ENCODE results near the gene TTC1. TPM values are rescaled to one million over a fixed set of nuclear protein-coding genes. Genes with fewer than 3 reads are reported as not detected.
"Not testable (repeated sequence)": the region's sequence is repeated elsewhere in the genome, so short reads cannot be mapped to it uniquely, and the experiment has no call there.

Gene TTC1
- total RNA-seq, result 10 to 100 TPM; 60.6 to 63.1 TPM

- H3K4me1 Mint-ChIP-seq, result peaks cover 26% of the 10 kb centered on the region
- peak within 1 kb of the TSS; percentile 96 for H3K27ac Mint-ChIP-seq
- ChIA-PET POLR2A (interaction anchor here (0.7 kb wide), 2 partner anchors 409 to 509 kb away, joined by 4 to 8 read pairs; no protein-coding TSS in a partner anchor), CTCF (interaction anchor here (0.8 to 2.0 kb wide), 8 partner anchors 11 to 599 kb away, joined by 3 to 20 read pairs (median 4); no protein-coding TSS in a partner anchor)
- peak within 1 kb of the TSS; percentile 92 for H3K4me3 Mint-ChIP-seq
- ATAC-seq (peak; percentile 98), DNase-seq (peak; percentile 95)
- H3K27me3 Mint-ChIP-seq, result no peaks in the 10 kb centered on the region
- no peaks in the 10 kb centered on the region for H3K9me3 Mint-ChIP-seq (ENCODE audit: low read depth)
- H3K36me3 Mint-ChIP-seq (ENCODE audit: low read depth), result peaks cover 23% of the 10 kb centered on the region
- intact Hi-C loops (cut with DNase I, micrococcal nuclease), result loop anchor here (1.0 to 10.0 kb wide), 6 partner anchors 110 to 804 kb away; partner anchors contain the start of genes PWWP2A (in 2 of the 2), RNF145 (in 2 of the 2), SLU7 (in 1 of the 2) and UBLCP1 (in 1 of the 2)
Observed at GRCh38 chr5:160008877-160009590, at the start of gene TTC1. TSS of gene TTC1 (plus strand) at chr5:160009139. CDS start at chr5:160010529, 1,390 bp downstream.

- intact Hi-C loops (cut with DNase I, micrococcal nuclease), result no loop called here
- Mint-ChIP-seq H3K4me1 (no peaks in the 10 kb centered on the region), H3K27ac (no peak overlapping the region), H3K9me3 (ENCODE audit: low read depth) (no peaks in the 10 kb centered on the region), H3K4me3 (no peak overlapping the region), H3K27me3 (peaks cover 7% of the 10 kb centered on the region), H3K36me3 (ENCODE audit: low read depth) (no peaks in the 10 kb centered on the region)
- DNase-seq (no peak), ATAC-seq (no peak)
- ChIA-PET CTCF (interaction anchor here (1.4 kb wide), 1 partner anchor 516 kb away, joined by 6 read pairs; no protein-coding TSS in a partner anchor), POLR2A (no interaction called here)
Observed at GRCh38 chr5:159961176-159962160, 47.5 kb upstream of the TTC1 start.

GRCh38 chr5:159962214-159962613, 46.7 kb upstream of the TTC1 start:
- no peaks in the 10 kb centered on the region for H3K4me1 Mint-ChIP-seq
- no peaks in the 10 kb centered on the region for H3K9me3 Mint-ChIP-seq (ENCODE audit: low read depth)
- H3K36me3 Mint-ChIP-seq (ENCODE audit: low read depth), result no peaks in the 10 kb centered on the region
- no peak overlapping the region for H3K4me3 Mint-ChIP-seq
- DNase-seq, result no peak
- CTCF ChIA-PET, result interaction anchor here (1.4 kb wide), 1 partner anchor 517 kb away, joined by 6 read pairs; no protein-coding TSS in a partner anchor
- H3K27me3 Mint-ChIP-seq, result peaks cover 13% of the 10 kb centered on the region
- no peak overlapping the region for H3K27ac Mint-ChIP-seq
- ATAC-seq, result no peak
- intact Hi-C loops (cut with DNase I, micrococcal nuclease), result no loop called here
- POLR2A ChIA-PET, result no interaction called here

- no peaks in the 10 kb centered on the region for H3K4me1 Mint-ChIP-seq
Observed at GRCh38 chr5:159963935-159964334, 45.0 kb upstream of the TTC1 start.

GRCh38 chr5:159965031-159965837, 43.7 kb upstream of the TTC1 start:
- H3K9me3 Mint-ChIP-seq (ENCODE audit: low read depth), result no peaks in the 10 kb centered on the region
- ChIA-PET CTCF (interaction anchor here (0.6 to 1.5 kb wide), 5 partner anchors 22 to 1499 kb away, joined by 3 to 7 read pairs (median 3); no protein-coding TSS in a partner anchor), POLR2A (no interaction called here)
- H3K36me3 Mint-ChIP-seq (ENCODE audit: low read depth), result no peaks in the 10 kb centered on the region
- no peaks in the 10 kb centered on the region for H3K4me1 Mint-ChIP-seq
- intact Hi-C loops (cut with DNase I, micrococcal nuclease), result loop anchor here in 1 of 2 experiments (1.0 to 2.0 kb wide), 2 partner anchors 449 to 520 kb away; no protein-coding TSS in a partner anchor
- H3K27me3 Mint-ChIP-seq, result peaks cover 20% of the 10 kb centered on the region
- no peak overlapping the region for H3K4me3 Mint-ChIP-seq
- peak; percentile 62 for DNase-seq
- H3K27ac Mint-ChIP-seq, result no peak overlapping the region
- no peak for ATAC-seq

More at GRCh38 chr5:159963935-159964334, 45.0 kb upstream of the TTC1 start:
- ChIA-PET CTCF (interaction anchor here (0.8 to 1.5 kb wide), 2 partner anchors 23 to 129 kb away, joined by 3 to 7 read pairs; no protein-coding TSS in a partner anchor), POLR2A (no interaction called here)
- Mint-ChIP-seq H3K27ac (no peak overlapping the region), H3K4me3 (no peak overlapping the region), H3K36me3 (ENCODE audit: low read depth) (no peaks in the 10 kb centered on the region), H3K27me3 (peaks cover 18% of the 10 kb centered on the region), H3K9me3 (ENCODE audit: low read depth) (no peaks in the 10 kb centered on the region)
- DNase-seq, result no peak
- no peak for ATAC-seq
- intact Hi-C loops (cut with DNase I, micrococcal nuclease), result loop anchor here in 1 of 2 experiments (2.0 kb wide), 1 partner anchor 519 kb away; no protein-coding TSS in a partner anchor

GRCh38 chr5:159965838-159966128, 43.2 kb upstream of the TTC1 start:
- peaks cover 25% of the 10 kb centered on the region for H3K27me3 Mint-ChIP-seq
- H3K36me3 Mint-ChIP-seq (ENCODE audit: low read depth); H3K4me3 Mint-ChIP-seq; ATAC-seq; H3K27ac Mint-ChIP-seq; POLR2A ChIA-PET; H3K4me1 Mint-ChIP-seq; H3K9me3 Mint-ChIP-seq (ENCODE audit: low read depth); DNase-seq: not testable (repeated sequence)
- CTCF ChIA-PET, result interaction anchor here (0.7 to 1.4 kb wide), 3 partner anchors 219 to 1500 kb away, joined by 3 read pairs; no protein-coding TSS in a partner anchor
- intact Hi-C loops (cut with DNase I, micrococcal nuclease), result loop anchor here in 1 of 2 experiments (1.0 to 2.0 kb wide), 2 partner anchors 449 to 521 kb away; no protein-coding TSS in a partner anchor

- Mint-ChIP-seq H3K4me1 (peaks cover 11% of the 10 kb centered on the region), H3K36me3 (ENCODE audit: low read depth) (no peaks in the 10 kb centered on the region), H3K27me3 (peaks cover 53% of the 10 kb centered on the region), H3K27ac (no peak overlapping the region), H3K9me3 (ENCODE audit: low read depth) (no peaks in the 10 kb centered on the region), H3K4me3 (no peak overlapping the region)
- intact Hi-C loops (cut with DNase I, micrococcal nuclease), result no loop called here
- POLR2A ChIA-PET, result no interaction called here
- DNase-seq (no peak), ATAC-seq (no peak)
- CTCF ChIA-PET, result interaction anchor here (0.7 kb wide), 1 partner anchor 229 kb away, joined by 3 read pairs; no protein-coding TSS in a partner anchor
Observed at GRCh38 chr5:159969966-159970365, 39.0 kb upstream of the TTC1 start.

- H3K4me1 Mint-ChIP-seq, result peaks cover 11% of the 10 kb centered on the region
- ChIA-PET POLR2A (no interaction called here), CTCF (no interaction called here)
- peaks cover 51% of the 10 kb centered on the region for H3K27me3 Mint-ChIP-seq
- H3K4me3 Mint-ChIP-seq, result no peak overlapping the region
- no peaks in the 10 kb centered on the region for H3K36me3 Mint-ChIP-seq (ENCODE audit: low read depth)
- intact Hi-C loops (cut with DNase I, micrococcal nuclease), result no loop called here
- H3K9me3 Mint-ChIP-seq (ENCODE audit: low read depth), result no peaks in the 10 kb centered on the region
- DNase-seq (no peak), ATAC-seq (no peak)
- no peak overlapping the region for H3K27ac Mint-ChIP-seq
Observed at GRCh38 chr5:159971038-159971437, 37.9 kb upstream of the TTC1 start.

GRCh38 chr5:159971514-159971913, 37.4 kb upstream of the TTC1 start:
- ATAC-seq (no peak), DNase-seq (no peak)
- H3K27ac Mint-ChIP-seq, result no peak overlapping the region
- H3K4me1 Mint-ChIP-seq, result peaks cover 11% of the 10 kb centered on the region
- POLR2A ChIA-PET, result no interaction called here
- H3K36me3 Mint-ChIP-seq (ENCODE audit: low read depth), result no peaks in the 10 kb centered on the region
- H3K27me3 Mint-ChIP-seq, result peaks cover 48% of the 10 kb centered on the region
- H3K9me3 Mint-ChIP-seq (ENCODE audit: low read depth), result no peaks in the 10 kb centered on the region
- CTCF ChIA-PET, result no interaction called here
- H3K4me3 Mint-ChIP-seq, result no peak overlapping the region
- intact Hi-C loops (cut with DNase I, micrococcal nuclease), result no loop called here

- Mint-ChIP-seq H3K36me3 (ENCODE audit: low read depth) (no peaks in the 10 kb centered on the region), H3K4me1 (peaks cover 11% of the 10 kb centered on the region), H3K27me3 (peaks cover 44% of the 10 kb centered on the region), H3K9me3 (ENCODE audit: low read depth) (no peaks in the 10 kb centered on the region), H3K27ac (no peak overlapping the region), H3K4me3 (no peak overlapping the region)
- POLR2A ChIA-PET, result no interaction called here
- intact Hi-C loops (cut with DNase I, micrococcal nuclease), result no loop called here
- ATAC-seq, result no peak
- peak; percentile 25 for DNase-seq
- CTCF ChIA-PET, result no interaction called here
Observed at GRCh38 chr5:159971931-159972461, 36.9 kb upstream of the TTC1 start.
